Left lung (tissue), 10 donors: ENCODE results near the gene KRT36. TPM values are rescaled to one million over a fixed set of nuclear protein-coding genes. Genes with fewer than 3 reads are reported as not detected.

Source experiments
- ATAC-seq: fragments of 200-7000 bp; cut with Tn5 transposase; one replicate; pipeline ENCODE4 v1.9.1; 2020; ENCODE audit warnings: moderate library complexity
- DNase-seq, 4 donors: peaks; one replicate each; pipeline ENCODE4 v3.0.0-alpha.2; 2013 to 2020
- H3K27ac ChIP-seq, 2 donors: fragments of 200-600 bp; sonication (generic) in 1 of 2; one replicate each; pipeline versions ENCODE4 v1.5.0 to v1.8.0; 2020 to 2021
- H3K27me3 ChIP-seq, 2 donors: fragments of 200-600 bp; sonication (generic) in 1 of 2; one replicate each; pipeline versions ENCODE4 v1.5.0 to v1.8.0; 2020 to 2021
- H3K36me3 ChIP-seq, 2 donors: fragments of 200-600 bp; sonication (generic) in 1 of 2; one replicate each; pipeline versions ENCODE4 v1.5.0 to v1.8.0; 2020 to 2021
- H3K4me1 ChIP-seq, 2 donors: fragments of 200-600 bp; one replicate each; pipeline ENCODE4 v1.8.0; 2021
- H3K4me3 ChIP-seq, 2 donors: fragments of 200-600 bp; sonication (generic) in 1 of 2; one replicate each; pipeline versions ENCODE4 v1.5.0 to v1.8.0; 2020 to 2021; ENCODE audit warnings: mild to moderate bottlenecking in 1 of 2
- H3K9me3 ChIP-seq, 2 donors: fragments of 200-600 bp; sonication (generic) in 1 of 2; one replicate each; pipeline versions ENCODE4 v1.5.0 to v1.8.0; 2020 to 2021
- CTCF ChIP-seq, 2 donors: fragments of 200-600 bp; sonication (generic) in 1 of 2; IDR thresholded peaks; one replicate each; pipeline versions ENCODE4 v1.5.0 to v1.8.0; 2021; ENCODE audit warnings: antibody characterized with exemption in 2 of 2
- intact Hi-C, 2 donors: fragments of 100-400 bp; cut with DNase I; formaldehyde crosslinking; loops; one replicate each; pipeline versions ENCODE4 v1.11.2 to v1.14.2; 2022
- polyA plus RNA-seq, 6 donors: library from polyadenylated mRNA; unstranded; fragments of 120-200 nt; gene quantifications; one replicate each; pipeline ENCODE4 v1.2.1, GENCODE V29; 2013; ENCODE audit not compliant: insufficient read length in 6 of 6
- total RNA-seq, 2 donors: library from RNA; stranded (reverse); fragmentation: NEBNext Ultra II Directional; extraction: Animal tissue kit (Norgen Biotek cat#: 25700); gene quantifications; one replicate each; pipeline ENCODE4 v1.2.1, GENCODE V29; 2021
- donor health status: DM: no; HTN: yes; CAD: no.
- donor health status: DM: no; HTN: no; CAD: no.

Gene KRT36
- total and polyA plus RNA-seq, 8 donors, result not detected

- no peak overlapping the region for H3K27ac ChIP-seq
- intact Hi-C loops, result no loop called here
- TF ChIP-seq CTCF (IDR thresholded peaks at IDR 0.05), result no peak
- ATAC-seq (no peak), DNase-seq (no peak)
- no peaks in the 10 kb centered on the region for H3K4me1 ChIP-seq
- no peak overlapping the region for H3K4me3 ChIP-seq
- H3K36me3 ChIP-seq, result no peaks in the 10 kb centered on the region
- peaks cover 0 to 31% of the 10 kb centered on the region in 2 donors for H3K27me3 ChIP-seq
- no peaks in the 10 kb centered on the region for H3K9me3 ChIP-seq
Observed at GRCh38 chr17:41444186-41444585, 45.5 kb downstream of the KRT36 start.

DNA sequence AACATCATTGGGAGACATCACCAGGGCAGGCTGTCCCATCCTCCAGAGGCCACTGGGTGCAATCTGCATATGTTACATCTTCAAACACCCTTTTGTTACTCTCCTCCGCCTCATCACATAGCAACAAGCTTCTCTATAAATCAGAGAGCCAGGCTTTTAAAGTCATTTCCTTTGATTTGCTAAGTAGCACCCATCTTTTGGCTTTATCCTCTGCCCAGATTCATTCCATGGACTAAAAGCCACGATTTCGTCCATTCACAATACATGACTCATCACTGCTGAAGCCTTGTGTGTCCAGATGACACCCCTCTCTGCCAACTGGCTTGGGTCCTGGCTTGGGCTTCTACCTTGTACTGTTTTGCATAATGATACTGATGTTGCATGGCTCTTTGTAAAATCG, 47.0 kb downstream of the KRT36 start:
- intact Hi-C loops, result no loop called here
- Histone ChIP-seq H3K27ac (no peak overlapping the region), H3K36me3 (no peaks in the 10 kb centered on the region), H3K9me3 (no peaks in the 10 kb centered on the region), H3K4me1 (no peaks in the 10 kb centered on the region), H3K4me3 (no peak overlapping the region), H3K27me3 (peaks cover 0 to 31% of the 10 kb centered on the region in 2 donors)
- TF ChIP-seq CTCF (IDR thresholded peaks at IDR 0.05), result no peak
- ATAC-seq (no peak), DNase-seq (no peak)

DNA sequence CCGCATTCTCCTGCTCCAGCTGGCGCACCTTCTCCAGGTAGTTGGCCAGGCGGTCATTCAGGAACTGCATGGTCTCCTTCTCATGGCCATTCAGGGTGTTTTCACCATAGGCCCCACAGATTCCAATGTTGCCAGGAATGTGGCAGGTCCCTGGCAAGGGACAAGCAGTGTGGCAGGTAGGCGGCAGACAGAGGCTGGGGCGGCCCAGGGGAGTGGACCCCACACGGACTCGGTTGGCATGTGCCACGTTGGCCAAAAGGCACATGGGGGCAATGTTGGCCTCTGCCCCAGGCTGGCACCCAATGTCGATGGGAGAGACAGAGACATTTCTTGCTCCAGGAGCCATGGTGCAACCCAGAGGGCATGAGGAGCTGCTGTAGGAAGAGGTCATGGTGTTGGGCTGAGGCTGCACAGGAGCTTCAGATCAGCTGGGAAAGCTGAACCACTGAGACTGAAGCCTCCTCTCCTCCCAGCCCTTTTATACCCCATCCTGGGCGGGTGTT, 49.1 kb downstream of the KRT36 start, which contains the start of gene KRT38:
KRT38 (minus strand) TSS at position 453 of the 503 bp plus-strand sequence; CDS start at position 391, 62 bp downstream.
- DNase-seq, result no peak
- H3K36me3 ChIP-seq, result no peaks in the 10 kb centered on the region
- no peaks in the 10 kb centered on the region for H3K9me3 ChIP-seq
- intact Hi-C loops, result no loop called here
- TF ChIP-seq CTCF (IDR thresholded peaks at IDR 0.05), result no peak
- no peak within 1 kb of the TSS for H3K27ac ChIP-seq
- ATAC-seq, result no peak
- H3K27me3 ChIP-seq, result peaks cover 3 to 28% of the 10 kb centered on the region in 2 donors
- no peaks in the 10 kb centered on the region for H3K4me1 ChIP-seq
- no peak within 1 kb of the TSS for H3K4me3 ChIP-seq

GRCh38 chr17:41439375-41439774, 50.3 kb downstream of the KRT36 start:
- Histone ChIP-seq H3K4me1 (no peaks in the 10 kb centered on the region), H3K36me3 (no peaks in the 10 kb centered on the region), H3K9me3 (no peaks in the 10 kb centered on the region), H3K27ac (no peak overlapping the region), H3K27me3 (peaks cover 3 to 26% of the 10 kb centered on the region in 2 donors), H3K4me3 (no peak overlapping the region)
- no peak for DNase-seq
- intact Hi-C loops, result no loop called here
- ATAC-seq, result no peak
- TF ChIP-seq CTCF (IDR thresholded peaks at IDR 0.05), result no peak

DNA sequence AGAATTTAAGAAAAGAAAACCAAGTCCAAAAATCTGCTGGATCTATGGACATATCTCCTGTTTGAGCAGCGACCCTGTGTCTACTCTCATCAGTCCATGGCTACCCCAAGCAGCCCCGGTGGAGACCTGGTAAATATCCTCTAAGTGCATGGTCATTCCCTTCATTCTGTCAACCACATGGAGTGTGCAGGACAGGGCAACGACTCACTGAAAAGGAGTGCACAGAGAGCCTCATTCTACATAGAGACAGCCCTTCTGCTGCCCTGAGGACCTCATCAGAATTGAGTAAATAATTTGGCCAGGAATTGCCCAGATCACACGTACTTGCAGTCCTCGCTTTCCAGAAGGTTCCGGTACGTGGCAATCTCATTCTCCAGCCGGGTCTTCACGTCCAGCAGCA, 51.9 kb downstream of the KRT36 start:
- Histone ChIP-seq H3K27me3 (peaks cover 3 to 12% of the 10 kb centered on the region in 2 donors), H3K4me3 (no peak overlapping the region), H3K4me1 (no peaks in the 10 kb centered on the region), H3K36me3 (no peaks in the 10 kb centered on the region), H3K27ac (no peak overlapping the region), H3K9me3 (no peaks in the 10 kb centered on the region)
- intact Hi-C loops, result no loop called here
- DNase-seq (no peak), ATAC-seq (no peak)
- TF ChIP-seq CTCF (IDR thresholded peaks at IDR 0.05), result no peak
